ENCODE results near the gene EPHA8.

EPHA8 gene

DNA sequence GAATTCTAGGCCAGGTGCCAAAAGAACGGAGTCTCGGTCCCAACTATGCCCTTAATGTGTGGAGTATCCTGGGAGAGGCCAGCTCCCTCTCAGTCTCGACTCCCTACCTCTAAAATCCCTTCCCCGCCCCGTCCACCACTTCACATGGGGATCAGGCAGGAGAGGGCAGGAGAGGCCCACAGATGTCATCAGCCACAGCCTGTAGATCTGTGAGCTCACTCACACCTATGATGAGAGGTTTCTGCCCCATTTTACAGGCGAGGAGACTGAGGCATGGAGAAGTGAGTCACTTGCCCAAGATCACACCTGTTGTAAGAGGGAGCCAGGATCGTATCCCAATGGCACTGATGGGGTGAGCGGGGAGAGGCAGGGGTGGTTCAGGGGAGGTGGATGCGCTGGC is 20.4 kb upstream of the EPHA8 start:
- Histone ChIP-seq H3K27me3 (ENCODE audit: insufficient read depth, low read length) (peaks cover 36% of the 10 kb centered on the region), H3K9me3 (ENCODE audit: low read length) (no peaks in the 10 kb centered on the region), H2AFZ (ENCODE audit: low read depth, low read length) (no peak overlapping the region), H3K36me3 (ENCODE audit: insufficient read depth, low read length) (no peaks in the 10 kb centered on the region), H3K4me1 (ENCODE audit: insufficient read depth, low read length) (no peaks in the 10 kb centered on the region), H3K4me3 (ENCODE audit: low read length) (no peak overlapping the region)

DNA sequence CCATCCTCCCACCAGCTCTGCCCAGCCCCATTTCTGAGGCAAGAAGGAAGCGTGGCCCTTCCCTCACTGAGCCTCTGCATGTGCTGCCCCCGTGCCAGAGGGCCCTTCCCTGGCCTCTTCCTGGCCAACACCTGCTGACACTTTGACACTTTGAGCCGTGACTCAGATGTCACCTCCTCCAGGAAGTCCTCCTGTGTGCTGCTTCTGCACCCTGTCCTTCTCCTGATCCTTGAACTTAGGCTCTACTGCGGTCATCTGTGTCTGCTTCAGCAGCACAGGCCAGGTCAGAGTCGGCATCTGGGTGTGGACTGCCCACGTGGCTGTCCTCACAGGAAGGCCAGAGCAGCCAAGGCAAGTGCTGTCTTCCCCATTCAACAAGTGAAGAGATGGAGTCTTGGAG is 19.6 kb upstream of the EPHA8 start:
- no peaks in the 10 kb centered on the region for H3K9me3 ChIP-seq (ENCODE audit: low read length)
- H2AFZ ChIP-seq (ENCODE audit: low read depth, low read length), result no peak overlapping the region
- H3K36me3 ChIP-seq (ENCODE audit: insufficient read depth, low read length), result no peaks in the 10 kb centered on the region
- H3K27me3 ChIP-seq (ENCODE audit: insufficient read depth, low read length), result peaks cover 44% of the 10 kb centered on the region
- no peaks in the 10 kb centered on the region for H3K4me1 ChIP-seq (ENCODE audit: insufficient read depth, low read length)
- no peak overlapping the region for H3K4me3 ChIP-seq (ENCODE audit: low read length)

- Histone ChIP-seq H3K9me3 (ENCODE audit: low read length) (no peaks in the 10 kb centered on the region), H3K27me3 (ENCODE audit: insufficient read depth, low read length) (peaks cover 49% of the 10 kb centered on the region), H2AFZ (ENCODE audit: low read depth, low read length) (no peak overlapping the region), H3K36me3 (ENCODE audit: insufficient read depth, low read length) (no peaks in the 10 kb centered on the region), H3K4me1 (ENCODE audit: insufficient read depth, low read length) (no peaks in the 10 kb centered on the region), H3K4me3 (ENCODE audit: low read length) (no peak overlapping the region)
These were observed 18.7 kb upstream of the EPHA8 start for GRCh38 chr1:22544606-22545005.

GRCh38 chr1:22545141-22545540 is 18.1 kb upstream of the EPHA8 start:
- Histone ChIP-seq H2AFZ (ENCODE audit: low read depth, low read length) (no peak overlapping the region), H3K27me3 (ENCODE audit: insufficient read depth, low read length) (peaks cover 53% of the 10 kb centered on the region), H3K9me3 (ENCODE audit: low read length) (no peaks in the 10 kb centered on the region), H3K4me3 (ENCODE audit: low read length) (no peak overlapping the region), H3K4me1 (ENCODE audit: insufficient read depth, low read length) (no peaks in the 10 kb centered on the region), H3K36me3 (ENCODE audit: insufficient read depth, low read length) (no peaks in the 10 kb centered on the region)

- no peaks in the 10 kb centered on the region for H3K4me1 ChIP-seq (ENCODE audit: insufficient read depth, low read length)
- no peak overlapping the region for H3K4me3 ChIP-seq (ENCODE audit: low read length)
- H3K27me3 ChIP-seq (ENCODE audit: insufficient read depth, low read length), result peaks cover 70% of the 10 kb centered on the region
- no peaks in the 10 kb centered on the region for H3K36me3 ChIP-seq (ENCODE audit: insufficient read depth, low read length)
- no peak overlapping the region for H2AFZ ChIP-seq (ENCODE audit: low read depth, low read length)
- H3K9me3 ChIP-seq (ENCODE audit: low read length), result no peaks in the 10 kb centered on the region
These were observed 16.0 kb upstream of the EPHA8 start for GRCh38 chr1:22547186-22547817.

DNA sequence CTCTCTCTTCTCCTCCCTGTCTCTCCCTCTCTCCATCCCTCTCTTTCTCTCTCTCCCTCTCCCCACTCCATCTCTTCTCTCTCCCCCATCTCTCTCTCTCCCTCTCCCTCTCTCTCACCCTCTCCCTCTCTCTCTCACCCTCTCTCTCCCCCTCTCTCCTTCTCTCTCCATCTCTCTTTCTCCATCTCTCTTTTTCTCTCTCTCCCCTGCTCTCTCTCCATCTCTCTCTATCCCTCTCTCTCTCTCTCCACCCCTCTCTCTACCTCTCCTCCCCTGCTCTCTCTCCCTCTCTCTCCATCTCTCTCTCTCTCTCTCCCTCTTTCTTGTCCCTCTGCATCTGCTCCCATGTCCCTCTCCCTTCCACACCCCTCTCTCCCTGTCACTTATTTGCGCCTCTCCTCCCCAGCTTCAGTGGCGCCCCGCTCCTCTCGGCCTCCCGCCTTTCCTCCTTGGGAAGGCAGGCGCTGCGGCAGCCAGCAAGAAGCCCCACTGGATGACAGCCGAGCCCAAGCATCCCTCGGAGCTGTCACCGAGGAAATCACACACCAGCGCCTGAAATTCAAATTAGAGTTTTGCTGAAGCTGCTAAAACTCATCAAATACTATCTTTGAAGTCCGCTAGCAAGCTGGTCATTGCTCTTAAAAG is 15.3 kb upstream of the EPHA8 start:
- Histone ChIP-seq H3K4me3 (ENCODE audit: low read length) (no peak overlapping the region), H3K9me3 (ENCODE audit: low read length) (no peaks in the 10 kb centered on the region), H2AFZ (ENCODE audit: low read depth, low read length) (no peak overlapping the region), H3K27me3 (ENCODE audit: insufficient read depth, low read length) (peaks cover 76% of the 10 kb centered on the region), H3K36me3 (ENCODE audit: insufficient read depth, low read length) (no peaks in the 10 kb centered on the region), H3K4me1 (ENCODE audit: insufficient read depth, low read length) (no peaks in the 10 kb centered on the region)

GRCh38 chr1:22550021-22550420 is 13.3 kb upstream of the EPHA8 start:
- Histone ChIP-seq H3K4me3 (ENCODE audit: low read length) (no peak overlapping the region), H3K9me3 (ENCODE audit: low read length) (no peaks in the 10 kb centered on the region), H3K27me3 (ENCODE audit: insufficient read depth, low read length) (peaks cover 79% of the 10 kb centered on the region), H3K4me1 (ENCODE audit: insufficient read depth, low read length) (peaks cover 8% of the 10 kb centered on the region), H3K36me3 (ENCODE audit: insufficient read depth, low read length) (no peaks in the 10 kb centered on the region), H2AFZ (ENCODE audit: low read depth, low read length) (no peak overlapping the region)

DNA sequence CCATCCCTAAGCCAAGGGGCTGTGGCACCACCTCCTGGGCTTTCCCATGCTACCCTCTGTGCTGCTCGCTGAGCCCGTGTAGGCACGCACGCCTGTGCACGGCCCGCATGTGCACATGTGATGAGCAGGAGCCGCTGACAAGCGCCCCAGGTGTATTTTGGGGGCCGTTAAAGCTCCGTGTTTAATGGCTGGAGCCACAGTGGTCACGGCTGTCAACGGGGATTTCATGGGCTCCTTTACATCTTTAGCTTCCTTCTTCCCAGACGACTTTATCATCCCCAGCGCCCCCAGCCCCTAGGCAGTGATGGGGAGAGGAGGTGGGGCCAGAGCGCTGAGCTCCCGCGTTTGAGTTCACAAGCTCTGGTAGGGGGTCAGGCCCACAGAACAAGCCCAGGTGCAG is 11.7 kb upstream of the EPHA8 start:
- H3K27me3 ChIP-seq (ENCODE audit: insufficient read depth, low read length), result peaks cover 65% of the 10 kb centered on the region

GRCh38 chr1:22552021-22552420 is 11.3 kb upstream of the EPHA8 start:
- H3K4me1 ChIP-seq (ENCODE audit: insufficient read depth, low read length), result peaks cover 20% of the 10 kb centered on the region
- no peaks in the 10 kb centered on the region for H3K36me3 ChIP-seq (ENCODE audit: insufficient read depth, low read length)
- no peak overlapping the region for H3K4me3 ChIP-seq (ENCODE audit: low read length)
- H2AFZ ChIP-seq (ENCODE audit: low read depth, low read length), result no peak overlapping the region
- H3K27me3 ChIP-seq (ENCODE audit: insufficient read depth, low read length), result peaks cover 63% of the 10 kb centered on the region
- no peaks in the 10 kb centered on the region for H3K9me3 ChIP-seq (ENCODE audit: low read length)

More for the DNA sequence above, 11.7 kb upstream of the EPHA8 start:
- peaks cover 16% of the 10 kb centered on the region for H3K4me1 ChIP-seq (ENCODE audit: insufficient read depth, low read length)
- H3K9me3 ChIP-seq (ENCODE audit: low read length), result no peaks in the 10 kb centered on the region
- no peaks in the 10 kb centered on the region for H3K36me3 ChIP-seq (ENCODE audit: insufficient read depth, low read length)
- H2AFZ ChIP-seq (ENCODE audit: low read depth, low read length), result no peak overlapping the region
- no peak overlapping the region for H3K4me3 ChIP-seq (ENCODE audit: low read length)

DNA sequence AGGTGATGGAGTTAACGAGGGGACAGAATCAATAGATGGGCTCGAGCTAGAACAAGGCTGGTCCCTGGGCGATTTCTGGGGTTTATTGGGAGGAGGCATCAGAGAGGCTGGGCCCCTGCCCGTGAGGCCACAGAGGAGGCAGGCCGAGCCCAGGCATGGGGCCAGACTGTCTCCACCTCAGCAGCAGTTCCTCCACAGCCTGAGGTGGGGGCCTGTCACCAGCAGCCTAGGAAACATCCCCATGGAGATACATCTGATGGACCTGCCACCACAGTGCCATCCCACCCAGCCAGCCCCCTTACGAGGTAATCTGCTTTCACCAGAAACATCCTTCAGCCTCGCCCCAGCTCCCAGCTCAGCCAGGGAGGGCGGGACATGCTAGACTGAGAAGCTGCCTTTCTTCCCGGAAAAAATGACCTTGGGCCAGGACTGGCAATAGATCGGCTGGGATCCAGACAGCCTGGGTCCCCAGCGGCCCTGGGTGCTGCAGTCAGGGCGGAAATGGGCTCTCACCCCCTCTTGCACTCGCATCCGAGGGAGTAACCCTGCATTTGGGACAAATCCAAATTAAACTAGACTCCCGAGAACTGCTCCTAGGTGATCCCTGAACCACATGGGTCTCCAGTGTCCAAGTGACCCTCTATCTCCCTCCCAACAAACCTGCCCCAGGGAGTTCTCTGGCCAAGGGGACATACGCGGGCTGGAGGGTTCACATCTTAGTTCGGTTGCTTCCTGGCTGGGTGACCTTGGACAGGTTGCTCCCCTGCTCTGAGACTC is 10.0 kb upstream of the EPHA8 start:
- Histone ChIP-seq H3K4me1 (ENCODE audit: insufficient read depth, low read length) (peaks cover 25% of the 10 kb centered on the region), H3K27me3 (ENCODE audit: insufficient read depth, low read length) (peaks cover 58% of the 10 kb centered on the region), H2AFZ (ENCODE audit: low read depth, low read length) (no peak overlapping the region), H3K9me3 (ENCODE audit: low read length) (no peaks in the 10 kb centered on the region), H3K36me3 (ENCODE audit: insufficient read depth, low read length) (no peaks in the 10 kb centered on the region), H3K4me3 (ENCODE audit: low read length) (no peak overlapping the region)

GRCh38 chr1:22553991-22554522 is 9.2 kb upstream of the EPHA8 start:
- H3K9me3 ChIP-seq (ENCODE audit: low read length), result no peaks in the 10 kb centered on the region
- H3K4me3 ChIP-seq (ENCODE audit: low read length), result no peak overlapping the region
- H3K27me3 ChIP-seq (ENCODE audit: insufficient read depth, low read length), result peaks cover 54% of the 10 kb centered on the region
- H3K36me3 ChIP-seq (ENCODE audit: insufficient read depth, low read length), result no peaks in the 10 kb centered on the region
- no peak overlapping the region for H2AFZ ChIP-seq (ENCODE audit: low read depth, low read length)
- peaks cover 25% of the 10 kb centered on the region for H3K4me1 ChIP-seq (ENCODE audit: insufficient read depth, low read length)

DNA sequence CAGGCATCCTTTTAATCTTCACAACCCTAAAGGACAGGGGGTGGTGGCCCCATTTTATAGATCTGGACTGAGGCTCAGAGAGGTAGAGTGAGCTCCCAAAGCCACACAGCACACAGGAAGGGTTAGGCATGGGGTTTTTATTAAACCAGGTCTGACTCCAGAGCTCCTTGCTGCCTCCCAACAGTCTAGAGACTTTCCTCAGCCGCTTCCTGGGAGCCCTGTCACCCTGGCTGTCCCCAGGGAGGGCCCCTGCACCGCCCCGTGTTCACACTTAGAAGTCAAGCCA is 8.0 kb upstream of the EPHA8 start:
- Histone ChIP-seq H3K4me3 (ENCODE audit: low read length) (no peak overlapping the region), H3K9me3 (ENCODE audit: low read length) (no peaks in the 10 kb centered on the region), H3K36me3 (ENCODE audit: insufficient read depth, low read length) (no peaks in the 10 kb centered on the region), H3K4me1 (ENCODE audit: insufficient read depth, low read length) (peaks cover 25% of the 10 kb centered on the region), H2AFZ (ENCODE audit: low read depth, low read length) (no peak overlapping the region), H3K27me3 (ENCODE audit: insufficient read depth, low read length) (peaks cover 60% of the 10 kb centered on the region)

DNA sequence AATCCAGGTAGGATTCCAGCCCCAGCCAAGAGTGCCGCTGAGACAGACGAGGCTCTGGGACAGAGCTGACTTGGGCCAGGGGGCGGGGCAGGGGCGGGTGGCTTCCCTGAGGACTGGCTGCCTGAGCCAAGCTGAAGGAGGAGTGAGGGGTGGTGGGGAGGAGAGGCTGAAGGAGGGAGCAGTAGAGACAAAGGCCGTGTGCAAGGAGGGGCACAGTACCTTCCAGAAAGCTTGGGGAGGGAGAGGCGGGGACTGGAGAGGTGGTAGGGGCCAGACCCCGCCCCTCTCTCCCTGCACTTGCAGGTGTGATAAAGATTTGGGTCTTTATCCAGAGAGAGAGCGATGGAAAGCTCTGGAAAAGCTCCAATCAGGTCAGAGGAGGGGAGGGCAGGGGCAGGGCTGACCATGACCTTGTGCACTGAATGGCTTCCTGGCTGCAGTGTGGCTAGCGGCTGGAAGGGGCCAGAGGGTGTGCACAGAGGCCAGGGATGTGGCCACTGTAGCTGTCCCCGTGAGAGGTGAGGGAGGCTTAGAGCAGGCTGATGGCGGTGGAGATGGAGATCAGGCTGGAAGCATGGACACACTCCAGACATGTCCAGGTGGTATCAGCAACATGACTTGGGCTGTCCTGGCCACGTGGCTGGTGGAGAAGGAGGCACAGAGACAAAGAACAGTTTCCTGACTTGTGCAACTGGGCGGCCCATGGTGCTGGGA is 6.7 kb upstream of the EPHA8 start:
- Histone ChIP-seq H2AFZ (ENCODE audit: low read depth, low read length) (peak overlapping the region; percentile 46), H3K36me3 (ENCODE audit: insufficient read depth, low read length) (no peaks in the 10 kb centered on the region), H3K4me3 (ENCODE audit: low read length) (no peak overlapping the region), H3K4me1 (ENCODE audit: insufficient read depth, low read length) (peaks cover 25% of the 10 kb centered on the region), H3K9me3 (ENCODE audit: low read length) (no peaks in the 10 kb centered on the region), H3K27me3 (ENCODE audit: insufficient read depth, low read length) (peaks cover 60% of the 10 kb centered on the region)
